Lung (tissue), 12 donors: ENCODE measurements around the gene INPP1. TPM values are rescaled to one million over a fixed set of nuclear protein-coding genes. Genes with fewer than 3 reads are reported as not detected.

ENCODE experiments used
- ATAC-seq: fragments of 200-7000 bp; cut with Tn5 transposase; one replicate; pipeline ENCODE4 v1.9.1; 2020; ENCODE audit warnings: moderate number of reproducible peaks; ENCODE audit not compliant: insufficient read depth, low FRiP score
- DNase-seq, 3 donors: peaks; one replicate each; pipeline ENCODE4 v3.0.0-alpha.2; 2013 to 2017
- H3K27ac ChIP-seq, 2 donors: one replicate each; pipeline ENCODE4 v1.5.1; 2013; ENCODE audit warnings: mild to moderate bottlenecking in 2 of 2, moderate library complexity in 2 of 2, control low read depth in 1 of 2, inconsistent platforms in 1 of 2, low read depth in 1 of 2, low read length in 1 of 2
- H3K27me3 ChIP-seq, 3 donors: one replicate each; pipeline ENCODE4 v1.5.1; 2013; ENCODE audit warnings: low read length in 2 of 3; ENCODE audit not compliant: control insufficient read depth in 3 of 3, insufficient read depth in 3 of 3
- H3K36me3 ChIP-seq, 4 donors: one replicate each; pipeline ENCODE4 v1.5.1; 2013; ENCODE audit warnings: low read length in 4 of 4, mild to moderate bottlenecking in 1 of 4, moderate library complexity in 1 of 4; ENCODE audit not compliant: control insufficient read depth in 4 of 4, insufficient read depth in 4 of 4
- H3K4me1 ChIP-seq, 5 donors: one replicate each; pipeline ENCODE4 v1.5.1; 2013; ENCODE audit warnings: low read length in 5 of 5, mild to moderate bottlenecking in 2 of 5, moderate library complexity in 1 of 5; ENCODE audit not compliant: control insufficient read depth in 5 of 5, insufficient read depth in 5 of 5
- H3K4me3 ChIP-seq: one replicate; pipeline ENCODE4 v1.5.1; 2013; ENCODE audit warnings: mild to moderate bottlenecking, control low read depth, moderate library complexity
- H3K9ac ChIP-seq, 2 donors: one replicate each; pipeline ENCODE4 v1.5.1; 2013; ENCODE audit warnings: low read length in 2 of 2, control low read depth in 1 of 2; ENCODE audit not compliant: insufficient read depth in 1 of 2
- H3K9me3 ChIP-seq, 4 donors: one replicate each; pipeline ENCODE4 v1.5.1; 2013; ENCODE audit warnings: low read length in 3 of 4, mild to moderate bottlenecking in 1 of 4, moderate library complexity in 1 of 4; ENCODE audit not compliant: control insufficient read depth in 4 of 4, insufficient read depth in 3 of 4
- CTCF ChIP-seq: IDR thresholded peaks from 2 replicates; pipeline ENCODE4 v1.5.1; 2012; ENCODE audit warnings: mild to moderate bottlenecking; ENCODE audit errors: control extremely low read depth, extremely low read depth
- WGBS, 2 donors: extraction: QIAGEN DNeasy Blood & Tissue Kit; methylation state at CpG; one replicate each; pipeline ENCODE4 v1.1.7; 2013; 5-methylcytosine and 5-hydroxymethylcytosine counted together
- polyA plus RNA-seq, 2 donors: library from polyadenylated mRNA; stranded (reverse); fragments of 200-250 nt; gene quantifications; one replicate each; pipeline ENCODE4 v1.2.1, GENCODE V29; 2013
- total RNA-seq, 2 donors: library from RNA; depleted of rRNA in 1 of 2; stranded (reverse); fragments of >200 nt in 1 of 2; gene quantifications; one replicate each; pipeline ENCODE4 v1.2.1, GENCODE V29; 2014 to 2021
- donor health status: control.
- donor health status: control.
- donor health status: Bipolar disorder and iron deficiency.
- donor health status: healthy.
- donor health status: DM: yes; HTN: yes; CAD: no.

INPP1 gene
- total and polyA plus RNA-seq, 4 donors, result 15.7 to 26.7 (median 18.5) TPM

GRCh38 chr2:190405995-190406394 is 62.6 kb downstream of the INPP1 start:
- no peaks in the 10 kb centered on the region for H3K36me3 ChIP-seq
- H3K4me1 ChIP-seq, result peaks cover 0 to 11% (median 0%) of the 10 kb centered on the region in 5 donors
- DNase-seq (no peak), ATAC-seq (no peak)
- TF ChIP-seq CTCF, result no peak
- no peak overlapping the region for H3K27ac ChIP-seq
- WGBS, 2 donors, result 85 to 97% methylated on average over 3 of the region's 3 CpGs
- no peak overlapping the region for H3K9ac ChIP-seq
- H3K27me3 ChIP-seq, result peaks cover 0 to 7% (median 7%) of the 10 kb centered on the region in 3 donors
- no peak overlapping the region for H3K4me3 ChIP-seq
- H3K9me3 ChIP-seq, result no peaks in the 10 kb centered on the region

GRCh38 chr2:190406805-190407204 is 63.4 kb downstream of the INPP1 start:
- no peak for ATAC-seq

GRCh38 chr2:190407246-190407661 is 63.9 kb downstream of the INPP1 start:
- 40 to 45% methylated on average over 11 of the region's 11 CpGs for WGBS, 2 donors
- no peak overlapping the region for H3K4me3 ChIP-seq
- H3K4me1 ChIP-seq, result peaks cover 0 to 11% (median 0%) of the 10 kb centered on the region in 5 donors
- H3K9ac ChIP-seq, result peak overlapping the region; percentile 31 to 44
- TF ChIP-seq CTCF, result no peak
- no peaks in the 10 kb centered on the region for H3K9me3 ChIP-seq
- H3K36me3 ChIP-seq, result no peaks in the 10 kb centered on the region
- H3K27me3 ChIP-seq, result peaks cover 0 to 7% (median 7%) of the 10 kb centered on the region in 3 donors
- H3K27ac ChIP-seq, result peak overlapping the region; percentile 69 to 97
- peak in 2 of 3 donors; percentile 41 to 54 for DNase-seq
- no peak for ATAC-seq

More at GRCh38 chr2:190406805-190407204, 63.4 kb downstream of the INPP1 start:
- Histone ChIP-seq H3K27me3 (peaks cover 0 to 7% (median 7%) of the 10 kb centered on the region in 3 donors), H3K36me3 (no peaks in the 10 kb centered on the region), H3K4me3 (no peak overlapping the region), H3K4me1 (peaks cover 0 to 11% (median 0%) of the 10 kb centered on the region in 5 donors), H3K9ac (no peak overlapping the region), H3K9me3 (no peaks in the 10 kb centered on the region), H3K27ac (no peak overlapping the region)
- TF ChIP-seq CTCF, result no peak
- WGBS, 2 donors, result 82 to 86% methylated on average over 4 of the region's 4 CpGs
- no peak for DNase-seq
